Glutamatergic neuron (in vitro differentiated cells): Measurements from ENCODE around the gene PTPRG. TPM values are rescaled to one million over a fixed set of nuclear protein-coding genes. Genes with fewer than 3 reads are reported as not detected.

ENCODE experiments used
- DNase-seq: peaks from one replicate; pipeline ENCODE4 v3.0.0; 2022
- H3K27ac Mint-ChIP-seq: one replicate; pipeline ENCODE4 v1.8.0; 2020; ENCODE audit warnings: mild to moderate bottlenecking, mixed read lengths, inconsistent platforms; ENCODE audit not compliant: unreplicated experiment
- H3K27me3 Mint-ChIP-seq: one replicate; pipeline ENCODE4 v1.8.0; 2020; ENCODE audit warnings: mild to moderate bottlenecking, moderate library complexity, mixed read lengths, inconsistent platforms; ENCODE audit not compliant: unreplicated experiment
- H3K36me3 Mint-ChIP-seq: one replicate; pipeline ENCODE4 v1.8.0; 2020; ENCODE audit warnings: mild to moderate bottlenecking, mixed read lengths, inconsistent platforms; ENCODE audit not compliant: unreplicated experiment
- H3K4me1 Mint-ChIP-seq: one replicate; pipeline ENCODE4 v1.8.0; 2020; ENCODE audit warnings: mild to moderate bottlenecking, low read depth, mixed read lengths, inconsistent platforms; ENCODE audit not compliant: unreplicated experiment
- H3K4me3 Mint-ChIP-seq: one replicate; pipeline ENCODE4 v1.8.0; 2020; ENCODE audit warnings: mild to moderate bottlenecking, mixed read lengths, inconsistent platforms; ENCODE audit not compliant: unreplicated experiment
- H3K9me3 Mint-ChIP-seq: one replicate; pipeline ENCODE4 v1.8.0; 2020; ENCODE audit warnings: mild to moderate bottlenecking, moderate library complexity, mixed read lengths, inconsistent platforms; ENCODE audit not compliant: unreplicated experiment
- CTCF ChIP-seq: fragments of 200-600 bp; sonication (generic); IDR thresholded peaks from one replicate; pipeline ENCODE4 v1.5.0; 2021; ENCODE audit not compliant: partially characterized antibody, unreplicated experiment
- total RNA-seq: library from RNA; stranded (reverse); fragmentation: NEBNext Ultra II Directional; extraction: Animal tissue kit (Norgen Biotek cat#: 25700); gene quantifications from one replicate; pipeline ENCODE4 v1.2.1, GENCODE V29; 2021; ENCODE audit not compliant: unreplicated experiment

Gene PTPRG
- total RNA-seq, 1 donor from 2014 or later = 52.1 TPM

GRCh38 chr3:61794341-61794740, 233.0 kb downstream of the PTPRG start:
- Mint-ChIP-seq H3K4me3 (no peak overlapping the region), H3K9me3 (peaks cover 5% of the 10 kb centered on the region), H3K36me3 (no peaks in the 10 kb centered on the region), H3K4me1 (peaks cover 28% of the 10 kb centered on the region), H3K27ac (no peak overlapping the region), H3K27me3 (peaks cover 3% of the 10 kb centered on the region)
- TF ChIP-seq CTCF = no peak
- DNase-seq = no peak

GRCh38 chr3:61794961-61795360, 233.6 kb downstream of the PTPRG start:
- Mint-ChIP-seq H3K36me3 (no peaks in the 10 kb centered on the region), H3K9me3 (peaks cover 5% of the 10 kb centered on the region), H3K4me1 (peaks cover 22% of the 10 kb centered on the region), H3K4me3 (no peak overlapping the region), H3K27ac (no peak overlapping the region), H3K27me3 (peaks cover 3% of the 10 kb centered on the region)
- no peak for TF ChIP-seq CTCF
- no peak for DNase-seq

- H3K27me3 Mint-ChIP-seq = peaks cover 3% of the 10 kb centered on the region
- H3K4me3 Mint-ChIP-seq = no peak overlapping the region
- no peaks in the 10 kb centered on the region for H3K36me3 Mint-ChIP-seq
- no peak for DNase-seq
- TF ChIP-seq CTCF = no peak
- peaks cover 5% of the 10 kb centered on the region for H3K9me3 Mint-ChIP-seq
- peak overlapping the region; percentile 87 for H3K27ac Mint-ChIP-seq
- H3K4me1 Mint-ChIP-seq = peaks cover 23% of the 10 kb centered on the region
These were observed 234.8 kb downstream of the PTPRG start for GRCh38 chr3:61796088-61796680.

- H3K27me3 Mint-ChIP-seq = peaks cover 3% of the 10 kb centered on the region
- H3K9me3 Mint-ChIP-seq = peaks cover 5% of the 10 kb centered on the region
- TF ChIP-seq CTCF = no peak
- no peak for DNase-seq
- H3K27ac Mint-ChIP-seq = peak overlapping the region; percentile 87
- H3K4me3 Mint-ChIP-seq = no peak overlapping the region
- no peaks in the 10 kb centered on the region for H3K36me3 Mint-ChIP-seq
- peaks cover 23% of the 10 kb centered on the region for H3K4me1 Mint-ChIP-seq
These were observed 235.5 kb downstream of the PTPRG start for GRCh38 chr3:61796911-61797310.

- no peak for DNase-seq
- H3K4me3 Mint-ChIP-seq = no peak overlapping the region
- H3K27me3 Mint-ChIP-seq = peaks cover 4% of the 10 kb centered on the region
- peaks cover 46% of the 10 kb centered on the region for H3K4me1 Mint-ChIP-seq
- no peak for TF ChIP-seq CTCF
- H3K36me3 Mint-ChIP-seq = no peaks in the 10 kb centered on the region
- peaks cover 3% of the 10 kb centered on the region for H3K9me3 Mint-ChIP-seq
- H3K27ac Mint-ChIP-seq = no peak overlapping the region
These were observed 241.4 kb downstream of the PTPRG start for GRCh38 chr3:61802772-61803171.
